GM12878 (cell line): ENCODE measurements around the gene SNU13. TPM values are rescaled to one million over a fixed set of nuclear protein-coding genes. Genes with fewer than 3 reads are reported as not detected.
"Not testable (repeated sequence)": the region's sequence is repeated elsewhere in the genome, so short reads cannot be mapped to it uniquely, and the experiment has no call there.

Experiments used
- ATAC-seq: fragments of 200-7000 bp; cut with Tn5 transposase; 3 replicates; pipeline ENCODE4 v1.9.1; 2020; ENCODE audit warnings: mild to moderate bottlenecking, moderate library complexity
- BruUV-seq: library from RNA; stranded (reverse); fragments of 400-500 nt; replicated peaks from 2 replicates; lab custom pipeline; 2021; lab: Mats Ljungman, UMichigan
- CTCF ChIA-PET: fragments of 300-600 bp; sonication (Branson Sonifier 250); formaldehyde crosslinking; extraction: SDS; loops from one replicate; lab custom pipeline; 2021; ENCODE audit warnings: inconsistent platforms; lab: Yijun Ruan, JAX
- POLR2A ChIA-PET: fragments of 350-600 bp; formaldehyde crosslinking; extraction: SDS; loops from one replicate; lab custom pipeline; 2021; ENCODE audit warnings: inconsistent platforms; lab: Charles Lee
- RAD21 ChIA-PET: fragments of 300-600 bp; sonication (Branson Sonifier 250); formaldehyde crosslinking; loops from one replicate; lab custom pipeline; 2023; ENCODE audit warnings: antibody characterized with exemption; ENCODE audit not compliant: unreplicated experiment; lab: Charles Lee
- SMC1A ChIA-PET: fragments of 300-600 bp; sonication (Branson Sonifier 250); formaldehyde crosslinking; loops from one replicate; lab custom pipeline; 2023; ENCODE audit not compliant: unreplicated experiment, uncharacterized antibody; lab: Charles Lee
- DNase-seq: peaks from one replicate; pipeline ENCODE4 v3.0.0-alpha.2; 2011; ENCODE audit warnings: low read depth, low spot score
- FAIRE-seq: peaks from 3 replicates; lab custom pipeline; 2011; peaks lifted over from hg19 to GRCh38; lab: Jason Lieb, UNC
- H2AFZ ChIP-seq: 2 replicates; pipeline ENCODE4 v1.6.0; 2011; ENCODE audit warnings: low read depth, low read length, control low read depth; ENCODE audit not compliant: control insufficient read depth
- H3K27ac ChIP-seq: 2 replicates; pipeline ENCODE4 v1.5.1; 2011; ENCODE audit warnings: control low read depth; ENCODE audit not compliant: control insufficient read depth, insufficient read depth
- H3K27me3 ChIP-seq, 2 experiments: replicated peaks in 1 of 2; 2 replicates each; pipeline versions ENCODE4 v1.6.0 to v1.6.1; 2011; ENCODE audit warnings: low read length in 1 of 2; ENCODE audit not compliant: control insufficient read depth in 2 of 2, insufficient read depth in 2 of 2
- H3K36me3 ChIP-seq, 2 experiments: 2 replicates each; pipeline ENCODE4 v1.5.1; 2011; ENCODE audit warnings: low read length in 1 of 2; ENCODE audit not compliant: control insufficient read depth in 2 of 2, insufficient read depth in 2 of 2
- H3K4me1 ChIP-seq: 2 replicates; pipeline ENCODE4 v1.6.1; 2011; ENCODE audit warnings: mild to moderate bottlenecking, low read length, moderate library complexity, mixed read lengths; ENCODE audit not compliant: control insufficient read depth, insufficient read depth
- H3K4me2 ChIP-seq: 2 replicates; pipeline ENCODE4 v1.6.0; 2011; ENCODE audit warnings: control low read depth; ENCODE audit not compliant: control insufficient read depth, insufficient read depth
- H3K4me3 ChIP-seq: fragments of 200-600 bp; sonication (generic); 2 replicates; pipeline ENCODE4 v1.5.1; 2016
- H3K79me2 ChIP-seq: 2 replicates; pipeline ENCODE4 v1.6.0; 2011; ENCODE audit warnings: low read length; ENCODE audit not compliant: control insufficient read depth, insufficient read depth
- H3K9ac ChIP-seq: 2 replicates; pipeline ENCODE4 v1.8.0; 2011; ENCODE audit warnings: low read length, control low read depth, mixed read lengths; ENCODE audit not compliant: control insufficient read depth, insufficient read depth
- H3K9me3 ChIP-seq: replicated peaks from 3 replicates; pipeline ENCODE4 v1.5.1; 2011; ENCODE audit warnings: mild to moderate bottlenecking, low read length; ENCODE audit not compliant: control insufficient read depth, insufficient read depth
- H4K20me1 ChIP-seq: 2 replicates; pipeline ENCODE4 v1.6.0; 2011; ENCODE audit not compliant: control insufficient read depth, insufficient read depth
- CBFB ChIP-seq: IDR thresholded peaks from 2 replicates; pipeline ENCODE4 v1.6.1; 2016; ENCODE audit warnings: antibody characterized with exemption, low read depth
- CHD1 ChIP-seq: IDR thresholded peaks from 2 replicates; pipeline ENCODE4 v1.6.1; 2012; ENCODE audit warnings: low read depth, low read length, improper control_type of control experiment
- CREB1 ChIP-seq: IDR thresholded peaks from 2 replicates; pipeline ENCODE4 v1.6.1; 2012; ENCODE audit warnings: low read depth, mild to moderate bottlenecking, inconsistent platforms
- CREM ChIP-seq: IDR thresholded peaks from 2 replicates; pipeline ENCODE4 v1.6.1; 2014; ENCODE audit warnings: antibody characterized with exemption, low read depth
- EGR1 ChIP-seq, 2 experiments: IDR thresholded peaks; 1 replicate in 1 of 2; 2 replicates in 1 of 2; pipeline ENCODE4 v1.6.1; 2011 to 2012; ENCODE audit warnings: low read depth in 2 of 2, low read length in 2 of 2, borderline replicate concordance in 1 of 2, mild to moderate bottlenecking in 1 of 2, moderate library complexity in 1 of 2
- ETV6 ChIP-seq, 2 experiments: fragments of 450-650 bp in 1 of 2; IDR thresholded peaks in 1 of 2; conservative IDR thresholded peaks in 1 of 2; 2 replicates each; pipeline ENCODE4 v1.6.1; 2014; ENCODE audit warnings: antibody characterized with exemption in 1 of 2, borderline replicate concordance in 1 of 2, low read depth in 1 of 2, mild to moderate bottlenecking in 1 of 2, moderate library complexity in 1 of 2
- FOS ChIP-seq: IDR thresholded peaks from 3 replicates; pipeline ENCODE4 v1.6.1; 2011; ENCODE audit warnings: borderline replicate concordance; ENCODE audit not compliant: insufficient read length; ENCODE audit errors: extremely low read depth
- GATAD2B ChIP-seq: fragments of 450-650 bp; conservative IDR thresholded peaks from 2 replicates; pipeline ENCODE4 v1.6.1; 2017; ENCODE audit warnings: low read depth, mild to moderate bottlenecking, moderate library complexity
- KDM1A ChIP-seq: fragments of 200-600 bp; sonication (generic); IDR thresholded peaks from 2 replicates; pipeline ENCODE4 v1.6.1; 2016; ENCODE audit warnings: borderline replicate concordance
- MEF2B ChIP-seq: fragments of 450-650 bp; IDR thresholded peaks from 2 replicates; pipeline ENCODE4 v1.6.1; 2018; ENCODE audit warnings: mild to moderate bottlenecking, moderate library complexity; ENCODE audit not compliant: partially characterized antibody, poor library complexity, severe bottlenecking
- NFYB ChIP-seq: IDR thresholded peaks from 2 replicates; pipeline ENCODE4 v1.6.1; 2011; ENCODE audit warnings: low read depth, mild to moderate bottlenecking, low read length, improper control_type of control experiment, moderate library complexity; ENCODE audit not compliant: insufficient read depth
- NR2F1 ChIP-seq: fragments of 450-650 bp; conservative IDR thresholded peaks from 2 replicates; pipeline ENCODE4 v1.6.1; 2017; ENCODE audit warnings: mild to moderate bottlenecking
- PAX8 ChIP-seq: fragments of 450-650 bp; IDR thresholded peaks from 2 replicates; pipeline ENCODE4 v1.6.1; 2017; ENCODE audit warnings: mild to moderate bottlenecking, moderate library complexity
- SIN3A ChIP-seq: IDR thresholded peaks from 2 replicates; pipeline ENCODE4 v1.6.1; 2012; ENCODE audit warnings: low read depth, low read length, improper control_type of control experiment
- TARDBP ChIP-seq: IDR thresholded peaks from 2 replicates; pipeline ENCODE4 v1.6.1; 2016; ENCODE audit warnings: borderline replicate concordance
- TCF7 ChIP-seq: IDR thresholded peaks from 2 replicates; pipeline ENCODE4 v1.6.1; 2014; ENCODE audit warnings: antibody characterized with exemption, borderline replicate concordance
- ZZZ3 ChIP-seq: IDR thresholded peaks from 2 replicates; pipeline ENCODE4 v1.6.1; 2011; ENCODE audit warnings: low read depth; ENCODE audit not compliant: control insufficient read depth, insufficient read length
- WGBS: methylation state at CpG from one replicate; pipeline ENCODE4 v1.1.6; 2016; ENCODE audit warnings: low lambda C conversion rate; ENCODE audit not compliant: insufficient replicate concordance, insufficient coverage; ENCODE audit errors: missing lambda C conversion rate; 5-methylcytosine and 5-hydroxymethylcytosine counted together
- in situ Hi-C: fragments of 300-500 bp; cut with MboI; formaldehyde crosslinking; loops from 9 replicates; pipeline ENCODE4 v1.14.3; 2018; ENCODE audit warnings: mixed read lengths
- intact Hi-C: fragments of 100-400 bp; cut with micrococcal nuclease; formaldehyde crosslinking; loops from one replicate; pipeline ENCODE4 v1.14.2; 2022; ENCODE audit not compliant: unreplicated experiment
- polyA plus RNA-seq, 11 experiments: library from polyadenylated mRNA; depleted of rRNA in 4 of 11; unstranded in 6 of 11; stranded (reverse) in 5 of 11; fragments of >200 nt; fragmentation: Nextera tagmentation in 4 of 11; fragmentation: Illumina TruSeq in 1 of 11; extraction: Ambion mirVana in 4 of 11; extraction: Trizol in 1 of 11; gene quantifications; 1 replicate in 1 of 11; 2 replicates in 10 of 11; pipeline versions ENCODE4 v1.2.1 to v1.2.3, GENCODE V29; 2011 to 2016; ENCODE audit warnings: inconsistent platforms in 2 of 11, missing spikeins in 2 of 11, low read depth in 1 of 11
- total RNA-seq, 4 experiments: library from RNA; depleted of rRNA in 3 of 4; stranded (reverse); fragments of >200 nt in 3 of 4; fragmentation: Illumina TruSeq in 1 of 4; extraction: Trizol in 1 of 4; gene quantifications; 2 replicates each; pipeline versions ENCODE4 v1.2.1 to v1.2.3, GENCODE V29; 2013 to 2021
- TF ChIP-seq, protein P1 (sequence below): fragments of 450-650 bp; IDR thresholded peaks from 2 replicates; pipeline ENCODE4 v1.6.1; 2016; ENCODE audit warnings: mild to moderate bottlenecking

The SNU13 gene
- total and polyA plus RNA-seq, 10 of the 15 experiments (the other 5 are each of a cell fraction or from before 2014, with no cell fraction given): 157 to 870 (median 256) TPM

DNA sequence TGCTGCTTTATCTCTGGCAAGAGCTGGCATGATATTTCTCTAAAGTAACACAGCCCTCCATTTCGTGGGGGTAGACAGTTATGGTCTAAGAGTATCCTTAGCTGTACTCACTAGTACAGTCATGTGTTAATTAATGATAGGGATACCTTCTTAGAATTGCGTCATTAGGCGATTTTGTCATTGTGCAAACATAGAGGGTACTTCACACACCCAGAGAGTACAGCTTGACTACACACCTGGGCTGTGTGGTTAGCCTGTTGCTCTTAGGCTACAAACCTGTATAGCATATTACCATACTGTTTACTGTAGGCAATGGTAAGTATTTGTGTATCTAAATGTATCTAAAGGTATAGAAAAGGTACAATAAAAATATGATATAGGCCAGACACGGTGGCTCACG lies 50.5 kb downstream of the SNU13 start:
- no TSS peak for BruUV-seq
- no peak for DNase-seq
- peaks cover 23 to 32% of the 10 kb centered on the region in 2 experiments for H3K36me3 ChIP-seq
- H3K9ac ChIP-seq: no peak overlapping the region
- H3K27me3 ChIP-seq: no peaks in the 10 kb centered on the region
- H3K79me2 ChIP-seq: no peaks in the 10 kb centered on the region
- SMC1A ChIA-PET: interaction anchor here (0.6 to 0.8 kb wide), 2 partner anchors 17 to 29 kb away, joined by 3 read pairs; no protein-coding TSS in a partner anchor
- no peaks in the 10 kb centered on the region for H3K9me3 ChIP-seq
- CTCF ChIA-PET: interaction anchor here (1.1 kb wide), 1 partner anchor 29 kb away, joined by 3 read pairs; no protein-coding TSS in a partner anchor
- WGBS: 96% methylated on average over 5 of the region's 5 CpGs
- no peak for FAIRE-seq
- no peak for ATAC-seq
- no peak overlapping the region for H2AFZ ChIP-seq
- in situ Hi-C loops: no loop called here
- intact Hi-C loops: no loop called here
- no peaks in the 10 kb centered on the region for H3K4me1 ChIP-seq
- H3K4me2 ChIP-seq: no peak overlapping the region
- TF ChIP-seq CBFB (no peak), FOS (no peak), TARDBP (no peak), EGR1 (IDR thresholded peaks at IDR 0.05; ENCODE audit: borderline replicate concordance in 1 of 2, low read depth in 2 of 2, low read length in 2 of 2) (no peak), MEF2B (no peak), SIN3A (no peak), PAX8 (no peak), ETV6 (conservative IDR thresholded peaks at IDR 0.05 in 1 of 2, IDR thresholded peaks at IDR 0.05 in 1 of 2; ENCODE audit: borderline replicate concordance in 1 of 2, low read depth in 1 of 2) (no peak), CREB1 (no peak), KDM1A (no peak), GATAD2B (no peak), NR2F1 (no peak), ZZZ3 (no peak), CHD1 (no peak), TCF7 (no peak), NFYB (no peak), CREM (no peak)
- TF ChIP-seq, protein P1, sequence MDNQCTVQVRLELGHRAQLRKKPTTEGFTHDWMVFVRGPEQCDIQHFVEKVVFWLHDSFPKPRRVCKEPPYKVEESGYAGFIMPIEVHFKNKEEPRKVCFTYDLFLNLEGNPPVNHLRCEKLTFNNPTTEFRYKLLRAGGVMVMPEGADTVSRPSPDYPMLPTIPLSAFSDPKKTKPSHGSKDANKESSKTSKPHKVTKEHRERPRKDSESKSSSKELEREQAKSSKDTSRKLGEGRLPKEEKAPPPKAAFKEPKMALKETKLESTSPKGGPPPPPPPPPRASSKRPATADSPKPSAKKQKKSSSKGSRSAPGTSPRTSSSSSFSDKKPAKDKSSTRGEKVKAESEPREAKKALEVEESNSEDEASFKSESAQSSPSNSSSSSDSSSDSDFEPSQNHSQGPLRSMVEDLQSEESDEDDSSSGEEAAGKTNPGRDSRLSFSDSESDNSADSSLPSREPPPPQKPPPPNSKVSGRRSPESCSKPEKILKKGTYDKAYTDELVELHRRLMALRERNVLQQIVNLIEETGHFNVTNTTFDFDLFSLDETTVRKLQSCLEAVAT: no peak
- no peak overlapping the region for H3K4me3 ChIP-seq
- RAD21 ChIA-PET: no interaction called here
- H4K20me1 ChIP-seq: no peaks in the 10 kb centered on the region; the same call in 1 of the 2 replicates
- no peak overlapping the region for H3K27ac ChIP-seq
- POLR2A ChIA-PET: interaction anchor here (0.7 kb wide), 2 partner anchors 13 to 49 kb away, joined by 4 to 7 read pairs; partner anchors contain the start of gene PMM1

DNA sequence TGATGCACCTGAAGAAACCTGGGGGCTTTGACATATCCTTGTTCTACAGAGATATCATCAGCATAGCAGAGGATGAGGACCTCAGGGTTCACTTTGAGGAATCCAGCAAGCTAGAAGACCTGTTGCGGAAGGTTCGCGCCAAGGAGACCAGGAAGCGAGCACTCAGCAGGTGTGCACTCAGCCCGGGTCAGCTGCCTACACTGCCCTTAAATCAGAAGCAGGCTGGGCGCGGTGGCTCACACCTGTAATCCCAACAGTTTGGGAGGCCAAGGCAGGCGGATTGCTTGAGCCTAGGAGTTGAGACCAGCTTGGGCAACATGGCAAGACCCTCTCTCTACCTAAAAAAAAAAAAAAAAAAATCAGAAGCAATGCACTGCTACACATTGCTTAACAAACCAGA lies 51.0 kb downstream of the SNU13 start:
- in situ Hi-C loops, H3K9me3 ChIP-seq, BruUV-seq, H2AFZ ChIP-seq, FAIRE-seq, H4K20me1 ChIP-seq, H3K27me3 ChIP-seq, ATAC-seq, intact Hi-C loops, DNase-seq, H3K4me1 ChIP-seq, H3K9ac ChIP-seq, H3K4me3 ChIP-seq, H3K79me2 ChIP-seq, H3K27ac ChIP-seq, H3K4me2 ChIP-seq, RAD21 ChIA-PET: not testable (repeated sequence)
- ChIA-PET CTCF (interaction anchor here (1.1 kb wide), 1 partner anchor 29 kb away, joined by 3 read pairs; no protein-coding TSS in a partner anchor), SMC1A (interaction anchor here (0.8 kb wide), 1 partner anchor 30 kb away, joined by 3 read pairs; no protein-coding TSS in a partner anchor), POLR2A (interaction anchor here (0.6 kb wide), 1 partner anchor 323 kb away, joined by 3 read pairs; no protein-coding TSS in a partner anchor)
- 98% methylated on average over 8 of the region's 8 CpGs for WGBS
- peaks cover 21 to 32% of the 10 kb centered on the region in 2 experiments for H3K36me3 ChIP-seq
